SIG-M5 treated with dmso at 0.1 percent for 504 hours (cell line): ENCODE data around the gene NKX2-3.

Source experiments
- DNase-seq: peaks from one replicate; lab custom pipeline; 2025; ENCODE audit not compliant: unreplicated experiment; lab: John Stamatoyannopoulos, UW

NKX2-3 gene

GRCh38 chr10:99532687-99533495, at the start of gene NKX2-3:
TSS of gene NKX2-3 (plus strand) at chr10:99532942. CDS start at chr10:99533132, 190 bp downstream.
- no peak for DNase-seq

GRCh38 chr10:99484626-99485581, 47.8 kb upstream of the NKX2-3 start:
- DNase-seq = peak; percentile 0

GRCh38 chr10:99487125-99487807, 45.5 kb upstream of the NKX2-3 start:
- no peak for DNase-seq

GRCh38 chr10:99489271-99489670, 43.5 kb upstream of the NKX2-3 start:
- no peak for DNase-seq

GRCh38 chr10:99497343-99498025, 35.3 kb upstream of the NKX2-3 start:
- DNase-seq = no peak

GRCh38 chr10:99506416-99506815, 26.3 kb upstream of the NKX2-3 start:
- no peak for DNase-seq

GRCh38 chr10:99507265-99507664, 25.5 kb upstream of the NKX2-3 start:
- DNase-seq = no peak

GRCh38 chr10:99513061-99513460, 19.7 kb upstream of the NKX2-3 start:
- no peak for DNase-seq

- no peak for DNase-seq
These were observed 13.1 kb upstream of the NKX2-3 start for GRCh38 chr10:99519690-99520039.

GRCh38 chr10:99520040-99520846, 12.5 kb upstream of the NKX2-3 start:
- DNase-seq = no peak

GRCh38 chr10:99520847-99521764, 11.6 kb upstream of the NKX2-3 start:
- DNase-seq = no peak

- no peak for DNase-seq
These were observed 10.8 kb upstream of the NKX2-3 start for GRCh38 chr10:99521765-99522469.

- no peak for DNase-seq
These were observed 10.1 kb upstream of the NKX2-3 start for GRCh38 chr10:99522470-99523250.

- DNase-seq = no peak
These were observed 9.4 kb upstream of the NKX2-3 start for GRCh38 chr10:99523251-99523773.

GRCh38 chr10:99524050-99524666, 8.6 kb upstream of the NKX2-3 start:
- no peak for DNase-seq

- no peak for DNase-seq
These were observed 7.9 kb upstream of the NKX2-3 start for GRCh38 chr10:99524736-99525380.
